CD14-positive monocyte (primary cell): ENCODE measurements around the gene GSTT4. TPM values are rescaled to one million over a fixed set of nuclear protein-coding genes. Genes with fewer than 3 reads are reported as not detected.

ENCODE experiments used
- DNase-seq, 3 donors: peaks; one replicate each; pipeline ENCODE4 v3.0.0-alpha.2; 2011 to 2022
- H2AFZ ChIP-seq: 2 replicates; pipeline ENCODE4 v1.6.0; 2012; ENCODE audit warnings: mild to moderate bottlenecking, low read depth, low read length, inconsistent platforms; ENCODE audit not compliant: insufficient read depth, poor library complexity, severe bottlenecking
- H3K27ac ChIP-seq, 2 donors: 1 replicate in 1 of 2; 2 replicates in 1 of 2; pipeline ENCODE4 v1.5.1; 2012 to 2013; ENCODE audit warnings: low read length in 2 of 2, control low read depth in 1 of 2, inconsistent platforms in 1 of 2, low read depth in 1 of 2, mild to moderate bottlenecking in 1 of 2
- H3K27me3 ChIP-seq, 2 donors: one replicate each; pipeline versions ENCODE4 v1.6.0 to v1.6.1; 2011 to 2013; ENCODE audit warnings: low read length in 2 of 2; ENCODE audit not compliant: control insufficient read depth in 2 of 2, insufficient read depth in 2 of 2
- H3K36me3 ChIP-seq, 2 donors: replicated peaks in 1 of 2; 1 replicate in 1 of 2; 2 replicates in 1 of 2; pipeline versions ENCODE4 v1.5.1 to v1.6.1; 2012 to 2013; ENCODE audit warnings: low read length in 2 of 2, control low read depth in 1 of 2, inconsistent platforms in 1 of 2, mild to moderate bottlenecking in 1 of 2; ENCODE audit not compliant: insufficient read depth in 2 of 2, control insufficient read depth in 1 of 2
- H3K4me1 ChIP-seq, 2 donors: 1 replicate in 1 of 2; 2 replicates in 1 of 2; pipeline versions ENCODE4 v1.5.1 to v1.6.1; 2012 to 2013; ENCODE audit warnings: low read length in 2 of 2, control low read depth in 1 of 2, inconsistent platforms in 1 of 2, mild to moderate bottlenecking in 1 of 2, moderate library complexity in 1 of 2; ENCODE audit not compliant: insufficient read depth in 2 of 2, control insufficient read depth in 1 of 2
- H3K4me2 ChIP-seq: replicated peaks from 2 replicates; pipeline ENCODE3; 2012; ENCODE audit warnings: low read length, moderate library complexity, mild to moderate bottlenecking; ENCODE audit not compliant: poor library complexity, severe bottlenecking; ENCODE audit errors: extremely low read depth
- H3K4me3 ChIP-seq, 3 experiments: fragments of 200-600 bp in 1 of 3; sonication (generic) in 1 of 3; replicated peaks in 1 of 3; 1 replicate in 2 of 3; 2 replicates in 1 of 3; pipeline ENCODE4 v1.5.1; 2011 to 2013; ENCODE audit warnings: low read length in 3 of 3, mild to moderate bottlenecking in 3 of 3, control low read depth in 2 of 3, low read depth in 2 of 3, inconsistent platforms in 1 of 3, moderate library complexity in 1 of 3
- H3K79me2 ChIP-seq: 2 replicates; pipeline ENCODE4 v1.6.0; 2012; ENCODE audit warnings: mild to moderate bottlenecking, control low read depth, inconsistent platforms, low read length, moderate library complexity; ENCODE audit not compliant: insufficient read depth
- H3K9ac ChIP-seq: 2 replicates; pipeline ENCODE4 v1.6.0; 2017; ENCODE audit warnings: low read length, mild to moderate bottlenecking; ENCODE audit not compliant: insufficient read depth, poor library complexity, severe bottlenecking
- H3K9me3 ChIP-seq, 2 donors: replicated peaks in 1 of 2; 1 replicate in 1 of 2; 2 replicates in 1 of 2; pipeline versions ENCODE4 v1.5.1 to v1.6.1; 2012 to 2013; ENCODE audit warnings: low read length in 2 of 2, control low read depth in 1 of 2; ENCODE audit not compliant: control insufficient read depth in 1 of 2, insufficient read depth in 1 of 2
- H4K20me1 ChIP-seq: 2 replicates; pipeline ENCODE4 v1.6.0; 2012; ENCODE audit warnings: mild to moderate bottlenecking, low read length, control low read depth, moderate library complexity; ENCODE audit not compliant: insufficient read depth
- H3K27ac Mint-ChIP-seq, 7 donors: one replicate each; pipeline ENCODE4 v1.8.0; 2020; ENCODE audit warnings: mild to moderate bottlenecking in 7 of 7, mixed read lengths in 7 of 7, moderate library complexity in 6 of 7, inconsistent platforms in 2 of 7
- H3K27me3 Mint-ChIP-seq, 3 donors: one replicate each; pipeline ENCODE4 v1.8.0; 2021 to 2022; ENCODE audit warnings: low read depth in 3 of 3, mild to moderate bottlenecking in 3 of 3, mixed read lengths in 3 of 3, moderate library complexity in 3 of 3, inconsistent platforms in 1 of 3
- H3K36me3 Mint-ChIP-seq, 2 donors: one replicate each; pipeline ENCODE4 v1.8.0; 2020; ENCODE audit warnings: mixed read lengths in 2 of 2, inconsistent platforms in 1 of 2, mild to moderate bottlenecking in 1 of 2
- H3K4me1 Mint-ChIP-seq: one replicate; pipeline ENCODE4 v1.8.0; 2020; ENCODE audit warnings: mild to moderate bottlenecking, mixed read lengths
- H3K4me3 Mint-ChIP-seq, 2 donors: one replicate each; pipeline ENCODE4 v1.8.0; 2020; ENCODE audit warnings: mild to moderate bottlenecking in 2 of 2, mixed read lengths in 2 of 2, moderate library complexity in 1 of 2
- H3K9me3 Mint-ChIP-seq, 7 donors: one replicate each; pipeline ENCODE4 v1.8.0; 2020 to 2022; ENCODE audit warnings: mixed read lengths in 7 of 7, mild to moderate bottlenecking in 6 of 7, moderate library complexity in 6 of 7, inconsistent platforms in 2 of 7
- WGBS: methylation state at CpG from one replicate; pipeline ENCODE4 v1.1.5; 2013; ENCODE audit warnings: missing lambda C conversion rate; ENCODE audit not compliant: insufficient coverage; 5-methylcytosine and 5-hydroxymethylcytosine counted together
- intact Hi-C, 2 donors: fragments of 100-400 bp; cut with micrococcal nuclease; formaldehyde crosslinking; loops; one replicate each; pipeline versions ENCODE4 v1.15.0 to v1.15.1; 2023
- polyA plus RNA-seq, 3 donors: library from polyadenylated mRNA; depleted of rRNA in 1 of 3; unstranded in 2 of 3; stranded (reverse) in 1 of 3; fragments of 300-500 nt in 2 of 3; fragments of >200 nt in 1 of 3; fragmentation: Illumina TruSeq in 2 of 3; gene quantifications; 1 replicate in 2 of 3; 2 replicates in 1 of 3; pipeline ENCODE4 v1.2.3, GENCODE V29; 2012 to 2021
- TF ChIP-seq, protein P1 (sequence below): fragments of 200-600 bp; IDR thresholded peaks from one replicate; pipeline ENCODE4 v1.8.0; 2022; ENCODE audit warnings: antibody characterized with exemption, mild to moderate bottlenecking

The GSTT4 gene
- polyA plus RNA-seq, 3 donors: not detected

DNA sequence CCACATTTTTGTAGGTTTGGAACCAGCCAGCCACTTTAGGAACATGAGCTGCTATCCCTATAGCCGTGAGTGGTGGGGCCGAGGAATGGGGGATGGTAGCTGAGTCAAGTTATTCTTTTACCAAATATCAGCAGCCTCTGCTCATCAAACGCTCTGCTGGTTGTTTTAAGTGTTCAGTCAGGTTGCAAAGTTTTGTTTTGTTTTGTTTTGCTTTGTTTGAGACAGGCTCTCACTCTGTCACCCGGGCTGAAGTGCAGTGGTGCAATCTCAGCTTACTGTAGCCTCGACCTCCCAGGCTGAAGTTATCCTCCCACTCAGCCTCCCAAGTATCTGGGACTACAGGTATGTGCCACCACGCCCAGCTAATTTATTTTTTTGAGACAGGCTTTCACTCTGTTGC, 20.2 kb upstream of the GSTT4 start:
- no peaks in the 10 kb centered on the region for H3K4me1 Mint-ChIP-seq
- Histone ChIP-seq H3K27ac (no peak overlapping the region), H3K9ac (no peak overlapping the region), H3K4me2 (no peak overlapping the region), H4K20me1 (no peaks in the 10 kb centered on the region), H3K4me3 (no peak overlapping the region), H3K79me2 (peaks cover 13% of the 10 kb centered on the region), H3K9me3 (no peaks in the 10 kb centered on the region), H3K4me1 (no peaks in the 10 kb centered on the region), H3K36me3 (peaks cover 6 to 14% of the 10 kb centered on the region in 2 donors), H2AFZ (no peak overlapping the region), H3K27me3 (no peaks in the 10 kb centered on the region)
- H3K36me3 Mint-ChIP-seq: peaks cover 18 to 19% of the 10 kb centered on the region in 2 donors
- TF ChIP-seq, protein P1, sequence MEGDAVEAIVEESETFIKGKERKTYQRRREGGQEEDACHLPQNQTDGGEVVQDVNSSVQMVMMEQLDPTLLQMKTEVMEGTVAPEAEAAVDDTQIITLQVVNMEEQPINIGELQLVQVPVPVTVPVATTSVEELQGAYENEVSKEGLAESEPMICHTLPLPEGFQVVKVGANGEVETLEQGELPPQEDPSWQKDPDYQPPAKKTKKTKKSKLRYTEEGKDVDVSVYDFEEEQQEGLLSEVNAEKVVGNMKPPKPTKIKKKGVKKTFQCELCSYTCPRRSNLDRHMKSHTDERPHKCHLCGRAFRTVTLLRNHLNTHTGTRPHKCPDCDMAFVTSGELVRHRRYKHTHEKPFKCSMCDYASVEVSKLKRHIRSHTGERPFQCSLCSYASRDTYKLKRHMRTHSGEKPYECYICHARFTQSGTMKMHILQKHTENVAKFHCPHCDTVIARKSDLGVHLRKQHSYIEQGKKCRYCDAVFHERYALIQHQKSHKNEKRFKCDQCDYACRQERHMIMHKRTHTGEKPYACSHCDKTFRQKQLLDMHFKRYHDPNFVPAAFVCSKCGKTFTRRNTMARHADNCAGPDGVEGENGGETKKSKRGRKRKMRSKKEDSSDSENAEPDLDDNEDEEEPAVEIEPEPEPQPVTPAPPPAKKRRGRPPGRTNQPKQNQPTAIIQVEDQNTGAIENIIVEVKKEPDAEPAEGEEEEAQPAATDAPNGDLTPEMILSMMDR: no peak
- WGBS: 73% methylated on average over 2 of the region's 6 CpGs
- no peak for DNase-seq
- peak overlapping the region in 1 of 7 donors; percentile 15 for H3K27ac Mint-ChIP-seq
- intact Hi-C loops: no loop called here
- peaks cover 0 to 1% (median 0%) of the 10 kb centered on the region in 3 donors for H3K27me3 Mint-ChIP-seq
- peaks cover 0 to 6% (median 0%) of the 10 kb centered on the region in 7 donors for H3K9me3 Mint-ChIP-seq
- H3K4me3 Mint-ChIP-seq: no peak overlapping the region

DNA sequence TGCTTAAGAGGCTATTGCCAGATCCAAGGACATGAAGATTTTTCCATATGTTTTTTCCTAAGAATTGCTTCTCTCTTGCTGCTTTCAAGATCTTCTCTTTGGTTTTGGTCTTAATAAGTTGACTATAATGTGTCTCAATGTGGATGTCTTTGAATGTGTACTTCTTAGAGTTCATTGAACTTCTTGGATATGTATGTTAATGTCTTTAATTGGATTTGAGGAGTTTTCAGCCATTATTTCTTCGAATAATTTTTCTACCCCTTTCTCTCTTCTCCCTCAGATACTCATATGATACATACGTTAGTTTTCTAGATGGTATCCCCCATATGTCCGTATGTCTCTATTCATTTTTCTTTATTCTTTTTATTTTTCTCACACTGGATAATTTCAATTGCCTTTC, 19.1 kb upstream of the GSTT4 start:
- Histone ChIP-seq H3K36me3 (peaks cover 6 to 14% of the 10 kb centered on the region in 2 donors), H3K27ac (no peak overlapping the region), H3K9me3 (no peaks in the 10 kb centered on the region), H3K79me2 (peaks cover 17% of the 10 kb centered on the region), H3K4me2 (no peak overlapping the region), H3K27me3 (no peaks in the 10 kb centered on the region), H3K4me1 (no peaks in the 10 kb centered on the region), H3K4me3 (no peak overlapping the region), H2AFZ (no peak overlapping the region), H4K20me1 (no peaks in the 10 kb centered on the region), H3K9ac (no peak overlapping the region)
- WGBS: 100% methylated on average over 1 of the region's 3 CpGs
- intact Hi-C loops: no loop called here
- Mint-ChIP-seq H3K4me1 (no peaks in the 10 kb centered on the region), H3K36me3 (peaks cover 18 to 19% of the 10 kb centered on the region in 2 donors), H3K4me3 (no peak overlapping the region), H3K9me3 (peaks cover 0 to 6% (median 0%) of the 10 kb centered on the region in 7 donors), H3K27me3 (peaks cover 0 to 1% (median 0%) of the 10 kb centered on the region in 3 donors), H3K27ac (no peak overlapping the region)
- TF ChIP-seq, protein P1: no peak
- no peak for DNase-seq
